AG09309 (cell line): ENCODE results near the gene PRKN.
"Not testable (repeated sequence)": the region's sequence is repeated elsewhere in the genome, so short reads cannot be mapped to it uniquely, and the experiment has no call there.

ENCODE experiments used
- DNase-seq: peaks from one replicate; pipeline ENCODE4 v3.0.0-alpha.2; 2010; ENCODE audit warnings: low read depth
- H3K4me3 ChIP-seq: 2 replicates; pipeline ENCODE4 v1.5.1; 2011; ENCODE audit warnings: mild to moderate bottlenecking, low read depth, low read length, moderate library complexity; ENCODE audit not compliant: control insufficient read depth
- CTCF ChIP-seq: IDR thresholded peaks from 2 replicates; pipeline ENCODE4 v1.5.1; 2011; ENCODE audit warnings: mild to moderate bottlenecking, low read depth, low read length, inconsistent platforms; ENCODE audit not compliant: insufficient read depth, control insufficient read depth; ENCODE audit errors: missing control alignments

The PRKN gene

GRCh38 chr6:161869491-161869890, 858.1 kb downstream of the PRKN start:
- no peak overlapping the region for H3K4me3 ChIP-seq
- no peak for DNase-seq
- TF ChIP-seq CTCF = no peak

GRCh38 chr6:161866570-161866969, 861.0 kb downstream of the PRKN start:
- no peak for DNase-seq
- TF ChIP-seq CTCF = no peak
- H3K4me3 ChIP-seq = no peak overlapping the region

- H3K4me3 ChIP-seq, DNase-seq: not testable (repeated sequence)
Measured at GRCh38 chr6:161861061-161861460, 866.5 kb downstream of the PRKN start.

- TF ChIP-seq CTCF = no peak
- no peak for DNase-seq
- no peak overlapping the region for H3K4me3 ChIP-seq
Measured at GRCh38 chr6:161853657-161854056, 873.9 kb downstream of the PRKN start.

GRCh38 chr6:161851486-161851885, 876.1 kb downstream of the PRKN start:
- not testable (repeated sequence) for DNase-seq, H3K4me3 ChIP-seq

- no peak for TF ChIP-seq CTCF
- no peak overlapping the region for H3K4me3 ChIP-seq
- no peak for DNase-seq
Measured at GRCh38 chr6:161850562-161850961, 877.0 kb downstream of the PRKN start.

- no peak for TF ChIP-seq CTCF
- no peak for DNase-seq
- no peak overlapping the region for H3K4me3 ChIP-seq
Measured at GRCh38 chr6:161847628-161848027, 879.9 kb downstream of the PRKN start.

- no peak overlapping the region for H3K4me3 ChIP-seq
- DNase-seq = no peak
- TF ChIP-seq CTCF = no peak
Measured at GRCh38 chr6:161844804-161845203, 882.8 kb downstream of the PRKN start.
